Lower lobe of right lung (tissue), 2 donors: ENCODE results near the gene KRT83. TPM values are rescaled to one million over a fixed set of nuclear protein-coding genes. Genes with fewer than 3 reads are reported as not detected.

ENCODE experiments used
- ATAC-seq, 2 donors: fragments of 200-7000 bp; cut with Tn5 transposase; one replicate each; pipeline ENCODE4 v1.9.1; 2020 to 2022; ENCODE audit warnings: mild to moderate bottlenecking in 2 of 2, moderate library complexity in 2 of 2
- DNase-seq: peaks from one replicate; pipeline ENCODE4 v3.0.0-alpha.2; 2020
- H3K27ac ChIP-seq: fragments of 200-600 bp; one replicate; pipeline ENCODE4 v1.8.0; 2022
- H3K27me3 ChIP-seq: fragments of 200-600 bp; one replicate; pipeline ENCODE4 v1.8.0; 2022; ENCODE audit warnings: low read depth
- H3K36me3 ChIP-seq: fragments of 200-600 bp; one replicate; pipeline ENCODE4 v1.8.0; 2022; ENCODE audit warnings: mild to moderate bottlenecking
- H3K4me1 ChIP-seq: fragments of 200-600 bp; one replicate; pipeline ENCODE4 v1.8.0; 2022
- H3K4me3 ChIP-seq: fragments of 200-600 bp; one replicate; pipeline ENCODE4 v1.8.0; 2022; ENCODE audit warnings: mild to moderate bottlenecking
- H3K9me3 ChIP-seq: fragments of 200-600 bp; one replicate; pipeline ENCODE4 v1.8.0; 2022
- CTCF ChIP-seq: fragments of 200-600 bp; IDR thresholded peaks from one replicate; pipeline ENCODE4 v1.8.0; 2022; ENCODE audit warnings: antibody characterized with exemption, mild to moderate bottlenecking
- intact Hi-C: fragments of 100-400 bp; cut with DNase I; formaldehyde crosslinking; loops from one replicate; pipeline ENCODE4 v1.11.0; 2022
- total RNA-seq: library from RNA; stranded (reverse); fragmentation: NEBNext Ultra II Directional; extraction: Animal tissue kit (Norgen Biotek cat#: 25700); gene quantifications from one replicate; pipeline ENCODE4 v1.2.1, GENCODE V29; 2021
- donor health status: DM: no; HTN: yes; CAD: no; lungs with severe emphysema.

Gene KRT83
- total RNA-seq, 1 donor from 2014 or later = not detected

DNA sequence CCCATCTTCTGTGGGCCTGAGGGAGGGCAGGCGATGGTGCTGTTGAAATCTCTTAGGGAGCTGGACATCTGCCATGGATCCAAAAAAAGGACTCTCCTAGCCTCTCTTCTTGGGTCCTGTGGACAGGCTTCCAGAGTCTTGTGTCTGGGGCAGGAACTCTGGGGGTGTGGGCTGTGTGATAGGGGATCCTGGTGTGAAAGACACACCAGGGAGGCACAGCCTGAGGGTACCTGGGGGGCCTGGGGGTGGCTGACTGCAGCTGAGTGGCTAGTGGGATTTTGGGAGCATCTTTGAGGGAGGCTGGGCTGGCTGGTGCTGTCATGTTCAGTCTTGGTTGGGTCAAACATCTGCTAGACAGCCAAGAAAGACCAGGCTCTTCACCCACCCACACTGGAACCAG is 1.8 kb upstream of the KRT83 start:
- peaks cover 20% of the 10 kb centered on the region for H3K27me3 ChIP-seq
- no peak for DNase-seq
- no peak for TF ChIP-seq CTCF

GRCh38 chr12:52322069-52322468 is 871 bp upstream of the KRT83 start:
- no peak overlapping the region for H3K27ac ChIP-seq
- no peak overlapping the region for H3K4me3 ChIP-seq
- no peak for TF ChIP-seq CTCF
- no peaks in the 10 kb centered on the region for H3K9me3 ChIP-seq
- H3K27me3 ChIP-seq = peaks cover 20% of the 10 kb centered on the region
- no peaks in the 10 kb centered on the region for H3K4me1 ChIP-seq
- intact Hi-C loops = no loop called here
- ATAC-seq (no peak), DNase-seq (no peak)
- no peaks in the 10 kb centered on the region for H3K36me3 ChIP-seq

More for the DNA sequence above, 1.8 kb upstream of the KRT83 start:
- Histone ChIP-seq H3K9me3 (no peaks in the 10 kb centered on the region), H3K27ac (no peak overlapping the region), H3K4me1 (no peaks in the 10 kb centered on the region), H3K36me3 (no peaks in the 10 kb centered on the region), H3K4me3 (no peak overlapping the region)
- no peak for ATAC-seq
- intact Hi-C loops = no loop called here

DNA sequence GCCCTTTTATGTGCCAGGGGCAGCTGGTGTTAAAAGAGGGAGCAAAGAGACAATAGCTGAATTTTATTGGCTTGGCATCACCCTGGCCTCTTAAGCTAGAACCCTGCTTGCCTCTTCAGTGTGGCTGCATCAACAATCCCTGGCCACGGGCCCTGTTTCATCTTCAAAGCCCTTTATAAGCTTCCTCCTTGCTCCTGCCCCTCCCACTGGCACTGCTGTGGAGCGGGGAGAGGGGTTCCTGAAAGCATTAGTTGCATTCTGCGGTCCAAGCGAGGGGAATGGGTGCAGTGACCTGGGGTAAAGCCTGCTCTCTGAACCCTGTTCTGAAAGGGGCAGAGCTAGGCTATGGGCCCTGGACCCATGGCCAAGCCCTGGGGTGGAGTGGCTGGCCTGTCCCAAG is 220 bp upstream of the KRT83 start:
- no peaks in the 10 kb centered on the region for H3K36me3 ChIP-seq
- no peaks in the 10 kb centered on the region for H3K4me1 ChIP-seq
- H3K27me3 ChIP-seq = peaks cover 20% of the 10 kb centered on the region
- DNase-seq (no peak), ATAC-seq (no peak)
- no peak overlapping the region for H3K4me3 ChIP-seq
- intact Hi-C loops = no loop called here
- TF ChIP-seq CTCF = no peak
- no peaks in the 10 kb centered on the region for H3K9me3 ChIP-seq
- H3K27ac ChIP-seq = no peak overlapping the region

DNA sequence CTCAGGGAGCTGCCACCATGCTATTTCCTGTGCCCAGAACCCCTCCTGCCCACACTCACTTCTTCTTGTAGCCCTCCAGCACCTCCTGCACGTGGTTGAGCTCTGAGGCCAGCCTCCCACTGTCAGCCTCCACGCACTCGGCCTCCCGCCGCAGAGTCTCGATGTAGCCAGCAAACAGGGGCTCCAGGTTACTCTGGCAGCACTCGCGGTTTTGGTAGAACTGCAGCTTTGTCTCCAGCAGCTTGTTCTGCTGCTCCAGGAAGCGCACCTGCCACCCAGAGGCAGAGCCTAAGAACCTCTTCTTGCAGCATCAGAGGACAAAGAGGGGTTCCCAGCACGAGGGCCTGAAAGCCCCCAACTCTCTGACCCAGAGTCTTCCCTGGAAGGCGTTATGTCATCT is 2.1 kb downstream of the KRT83 start:
- no peak for DNase-seq
- peaks cover 20% of the 10 kb centered on the region for H3K27me3 ChIP-seq

GRCh38 chr12:52318241-52318990 is 2.8 kb downstream of the KRT83 start:
- ATAC-seq = no peak

More for the DNA sequence above, 2.1 kb downstream of the KRT83 start:
- no peak overlapping the region for H3K27ac ChIP-seq
- no peak for ATAC-seq
- H3K4me3 ChIP-seq = no peak overlapping the region
- no peaks in the 10 kb centered on the region for H3K36me3 ChIP-seq
- intact Hi-C loops = no loop called here
- TF ChIP-seq CTCF = no peak
- no peaks in the 10 kb centered on the region for H3K4me1 ChIP-seq
- H3K9me3 ChIP-seq = no peaks in the 10 kb centered on the region

More at GRCh38 chr12:52318241-52318990, 2.8 kb downstream of the KRT83 start:
- Histone ChIP-seq H3K4me1 (no peaks in the 10 kb centered on the region), H3K27ac (no peak overlapping the region), H3K9me3 (no peaks in the 10 kb centered on the region), H3K36me3 (no peaks in the 10 kb centered on the region), H3K27me3 (peaks cover 20% of the 10 kb centered on the region), H3K4me3 (no peak overlapping the region)
- no peak for TF ChIP-seq CTCF
- intact Hi-C loops = no loop called here
- no peak for DNase-seq
